AG10803 (cell line): ENCODE measurements around the gene PROK1.

ENCODE experiments used
- DNase-seq: peaks from one replicate; pipeline ENCODE4 v3.0.0; 2010; ENCODE audit warnings: low read depth
- H3K4me3 ChIP-seq: 2 replicates; pipeline ENCODE4 v1.5.1; 2011; ENCODE audit warnings: mild to moderate bottlenecking, low read length, control low read depth
- CTCF ChIP-seq: conservative IDR thresholded peaks from 2 replicates; pipeline ENCODE4 v1.5.1; 2011; ENCODE audit warnings: mild to moderate bottlenecking, low read length, control low read depth, inconsistent platforms

Gene PROK1

GRCh38 chr1:110460253-110461220 lies 9.6 kb downstream of the PROK1 start:
- H3K4me3 ChIP-seq: no peak overlapping the region
- TF ChIP-seq CTCF: peak; percentile 99
- peak; percentile 80 for DNase-seq

GRCh38 chr1:110462093-110462492 lies 11.1 kb downstream of the PROK1 start:
- TF ChIP-seq CTCF: no peak
- no peak for DNase-seq
- H3K4me3 ChIP-seq: no peak overlapping the region

- DNase-seq: no peak
- 0 out of 2 replicates have a peak, but pooled peaks have one; percentile 13 for TF ChIP-seq CTCF
- H3K4me3 ChIP-seq: no peak overlapping the region
Measured at GRCh38 chr1:110462964-110463363, 12.0 kb downstream of the PROK1 start.

GRCh38 chr1:110463725-110464124 lies 12.8 kb downstream of the PROK1 start:
- DNase-seq: no peak
- no peak for TF ChIP-seq CTCF
- no peak overlapping the region for H3K4me3 ChIP-seq

GRCh38 chr1:110464340-110464739 lies 13.4 kb downstream of the PROK1 start:
- peak; percentile 52 for DNase-seq
- no peak overlapping the region for H3K4me3 ChIP-seq
- no peak for TF ChIP-seq CTCF

- no peak overlapping the region for H3K4me3 ChIP-seq
- TF ChIP-seq CTCF: no peak
- no peak for DNase-seq
Measured at GRCh38 chr1:110465038-110465813, 14.3 kb downstream of the PROK1 start.
